Keratinocyte (primary cell): ENCODE results near the gene TFAP2B. TPM values are rescaled to one million over a fixed set of nuclear protein-coding genes. Genes with fewer than 3 reads are reported as not detected.

Experiments
- DNase-seq: peaks from one replicate; pipeline ENCODE4 v3.0.0-alpha.2; 2011; ENCODE audit warnings: low read depth, missing footprints, low spot score
- FAIRE-seq: peaks from 2 replicates; lab custom pipeline; 2011; peaks lifted over from hg19 to GRCh38; lab: Jason Lieb, UNC
- H2AFZ ChIP-seq: 2 replicates; pipeline ENCODE4 v1.6.0; 2012; ENCODE audit warnings: low read length, control low read depth, inconsistent platforms; ENCODE audit not compliant: control insufficient read depth
- H3K27ac ChIP-seq: 2 replicates; pipeline ENCODE4 v1.5.1; 2011; ENCODE audit warnings: low read length; ENCODE audit not compliant: control insufficient read depth, insufficient read depth
- H3K27me3 ChIP-seq: 3 replicates; pipeline ENCODE4 v1.6.0; 2011; ENCODE audit warnings: low read length; ENCODE audit not compliant: control insufficient read depth, insufficient read depth; ENCODE audit errors: extremely low read depth
- H3K36me3 ChIP-seq, 2 experiments: 2 replicates in 1 of 2; 3 replicates in 1 of 2; pipeline ENCODE4 v1.5.1; 2011; ENCODE audit warnings: low read length in 2 of 2, mild to moderate bottlenecking in 1 of 2; ENCODE audit not compliant: control insufficient read depth in 2 of 2, insufficient read depth in 2 of 2; ENCODE audit errors: extremely low read depth in 1 of 2
- H3K4me1 ChIP-seq: 3 replicates; pipeline ENCODE4 v1.5.1; 2011; ENCODE audit warnings: low read length; ENCODE audit not compliant: control insufficient read depth, insufficient read depth; ENCODE audit errors: extremely low read depth
- H3K4me2 ChIP-seq: 3 replicates; pipeline ENCODE4 v1.6.0; 2011; ENCODE audit warnings: low read depth, low read length; ENCODE audit not compliant: control insufficient read depth, insufficient read depth; ENCODE audit errors: extremely low read depth
- H3K4me3 ChIP-seq, 3 experiments: fragments of 200-600 bp in 1 of 3; sonication (generic) in 1 of 3; 2 replicates in 2 of 3; 3 replicates in 1 of 3; pipeline ENCODE4 v1.5.1; 2011 to 2016; ENCODE audit warnings: low read length in 3 of 3, mild to moderate bottlenecking in 3 of 3, control low read depth in 2 of 3, inconsistent platforms in 1 of 3, low read depth in 1 of 3, mixed read lengths in 1 of 3, mixed run types in 1 of 3, moderate library complexity in 1 of 3; ENCODE audit not compliant: control insufficient read depth in 2 of 3, insufficient read depth in 2 of 3; ENCODE audit errors: extremely low read depth in 1 of 3
- H3K79me2 ChIP-seq: 2 replicates; pipeline ENCODE4 v1.6.0; 2012; ENCODE audit warnings: low read length; ENCODE audit not compliant: control insufficient read depth, insufficient read depth
- H3K9ac ChIP-seq: 3 replicates; pipeline ENCODE4 v1.6.0; 2011; ENCODE audit warnings: low read length; ENCODE audit not compliant: control insufficient read depth, insufficient read depth; ENCODE audit errors: extremely low read depth
- H3K9me1 ChIP-seq: 3 replicates; pipeline ENCODE4 v1.6.0; 2011; ENCODE audit warnings: low read length; ENCODE audit not compliant: control insufficient read depth, insufficient read depth; ENCODE audit errors: extremely low read depth
- H3K9me3 ChIP-seq: 2 replicates; pipeline ENCODE4 v1.5.1; 2012; ENCODE audit warnings: low read depth, low read length; ENCODE audit not compliant: control insufficient read depth
- H4K20me1 ChIP-seq: 3 replicates; pipeline ENCODE4 v1.6.0; 2011; ENCODE audit warnings: low read length; ENCODE audit not compliant: control insufficient read depth, insufficient read depth; ENCODE audit errors: extremely low read depth
- EZH2 ChIP-seq: IDR thresholded peaks from one replicate; pipeline ENCODE4 v1.6.1; 2012; ENCODE audit warnings: inconsistent platforms, mild to moderate bottlenecking, low read length, moderate library complexity
- dilution Hi-C: fragments of 300-500 bp; cut with MboI; formaldehyde crosslinking; loops from one replicate; pipeline ENCODE4 v1.7.0; 2020; ENCODE audit warnings: low sequenced_read_pairs; ENCODE audit not compliant: extremely low pct_ligation_motif_present
- polyA plus RNA-seq, 5 experiments: library from polyadenylated mRNA; depleted of rRNA in 3 of 5; stranded (reverse) in 3 of 5; stranded (forward) in 1 of 5; unstranded in 1 of 5; fragments of >200 nt; gene quantifications; 1 replicate in 1 of 5; 2 replicates in 3 of 5; 3 replicates in 1 of 5; pipeline versions ENCODE4 v1.2.1 to v1.2.3, GENCODE V29; 2011 to 2012; ENCODE audit warnings: missing spikeins in 2 of 5, low read depth in 1 of 5, low replicate concordance in 1 of 5
- TF ChIP-seq, protein P1 (sequence below), 3 experiments: IDR thresholded peaks in 1 of 3; conservative IDR thresholded peaks in 1 of 3; optimal IDR thresholded peaks in 1 of 3; 2 replicates in 2 of 3; 3 replicates in 1 of 3; pipeline versions ENCODE3 to v1.5.1; 2011; ENCODE audit warnings: low read length in 3 of 3, mild to moderate bottlenecking in 3 of 3, moderate library complexity in 2 of 3, control low read depth in 1 of 3, inconsistent platforms in 1 of 3; ENCODE audit not compliant: insufficient read depth in 2 of 3; ENCODE audit errors: extremely low read depth in 1 of 3

Gene TFAP2B
- polyA plus RNA-seq, 1 donor (not counting 4 experiments of a cell fraction or from before 2014, with no cell fraction given) = 0.01 TPM

DNA sequence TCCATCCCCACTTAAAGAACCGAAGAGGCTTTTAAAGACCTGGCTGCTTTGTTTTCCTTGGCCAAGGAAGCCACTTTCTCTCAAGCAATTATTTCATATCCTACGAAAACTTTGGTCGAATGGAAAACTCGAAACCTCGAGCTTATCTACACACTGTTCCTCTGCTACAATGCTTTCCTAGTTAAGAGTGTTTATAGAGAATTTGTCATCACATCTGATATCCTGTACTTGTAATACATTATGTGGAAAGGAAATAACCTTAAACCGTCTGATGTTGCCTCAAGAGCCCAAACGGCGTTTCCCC is 28.1 kb downstream of the TFAP2B start:
- TF ChIP-seq, protein P1, sequence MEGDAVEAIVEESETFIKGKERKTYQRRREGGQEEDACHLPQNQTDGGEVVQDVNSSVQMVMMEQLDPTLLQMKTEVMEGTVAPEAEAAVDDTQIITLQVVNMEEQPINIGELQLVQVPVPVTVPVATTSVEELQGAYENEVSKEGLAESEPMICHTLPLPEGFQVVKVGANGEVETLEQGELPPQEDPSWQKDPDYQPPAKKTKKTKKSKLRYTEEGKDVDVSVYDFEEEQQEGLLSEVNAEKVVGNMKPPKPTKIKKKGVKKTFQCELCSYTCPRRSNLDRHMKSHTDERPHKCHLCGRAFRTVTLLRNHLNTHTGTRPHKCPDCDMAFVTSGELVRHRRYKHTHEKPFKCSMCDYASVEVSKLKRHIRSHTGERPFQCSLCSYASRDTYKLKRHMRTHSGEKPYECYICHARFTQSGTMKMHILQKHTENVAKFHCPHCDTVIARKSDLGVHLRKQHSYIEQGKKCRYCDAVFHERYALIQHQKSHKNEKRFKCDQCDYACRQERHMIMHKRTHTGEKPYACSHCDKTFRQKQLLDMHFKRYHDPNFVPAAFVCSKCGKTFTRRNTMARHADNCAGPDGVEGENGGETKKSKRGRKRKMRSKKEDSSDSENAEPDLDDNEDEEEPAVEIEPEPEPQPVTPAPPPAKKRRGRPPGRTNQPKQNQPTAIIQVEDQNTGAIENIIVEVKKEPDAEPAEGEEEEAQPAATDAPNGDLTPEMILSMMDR (optimal IDR thresholded peaks at IDR 0.05 in 1 of 3, IDR thresholded peaks at IDR 0.05 in 1 of 3, conservative IDR thresholded peaks at IDR 0.05 in 1 of 3; ENCODE audit: extremely low read depth in 1 of 3, insufficient read depth in 2 of 3, low read length in 3 of 3) = no peak
- no peak for TF ChIP-seq EZH2
- H3K36me3 ChIP-seq = no peaks in the 10 kb centered on the region
- no peak overlapping the region for H3K4me3 ChIP-seq
- no peaks in the 10 kb centered on the region for H3K9me3 ChIP-seq
- FAIRE-seq (no peak), DNase-seq (no peak)
- H3K27ac ChIP-seq = no peak overlapping the region
- H4K20me1 ChIP-seq = no peaks in the 10 kb centered on the region
- H3K9me1 ChIP-seq = no peaks in the 10 kb centered on the region
- peaks cover 25% of the 10 kb centered on the region for H3K27me3 ChIP-seq
- H3K4me1 ChIP-seq = peaks cover 20% of the 10 kb centered on the region
- dilution Hi-C loops = no loop called here
- no peak overlapping the region for H3K9ac ChIP-seq
- no peaks in the 10 kb centered on the region for H3K79me2 ChIP-seq
- H3K4me2 ChIP-seq = no peak overlapping the region
- H2AFZ ChIP-seq = no peak overlapping the region

DNA sequence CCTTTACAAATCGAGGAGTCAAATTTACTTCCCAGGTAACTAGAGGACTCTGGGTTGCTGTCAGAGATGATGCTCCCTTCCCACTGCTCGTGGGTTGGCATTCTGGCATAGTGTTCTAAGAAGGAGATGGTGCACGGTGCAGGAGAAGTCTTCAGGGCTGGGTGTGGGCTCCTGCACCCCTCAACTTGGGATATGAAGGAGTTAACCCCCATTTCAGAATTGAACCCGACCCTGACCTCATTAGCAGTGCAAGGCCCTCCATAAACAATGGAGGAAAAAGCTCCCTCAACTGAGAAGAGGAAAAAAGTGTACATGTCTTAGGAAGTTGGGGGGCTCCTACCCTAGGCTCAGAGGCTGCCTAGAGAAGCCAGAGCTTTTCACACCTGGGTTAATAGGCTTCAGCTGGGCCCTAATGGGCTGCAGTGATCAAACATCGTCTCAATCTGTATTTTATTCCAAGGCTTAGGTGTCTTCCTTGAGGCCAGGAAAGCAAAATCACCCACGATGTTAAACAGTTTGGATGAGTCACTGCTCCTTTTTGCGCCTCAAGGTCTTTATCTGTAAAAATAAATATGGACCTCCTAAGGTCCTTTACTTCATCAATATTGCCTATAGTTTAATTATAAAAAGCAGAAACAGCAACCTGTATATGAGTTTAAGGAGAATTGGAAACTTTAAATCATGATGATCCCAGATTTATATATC is 29.4 kb downstream of the TFAP2B start:
- Histone ChIP-seq H3K4me2 (no peak overlapping the region), H3K27ac (no peak overlapping the region), H3K79me2 (no peaks in the 10 kb centered on the region), H4K20me1 (no peaks in the 10 kb centered on the region), H2AFZ (no peak overlapping the region), H3K27me3 (peaks cover 21% of the 10 kb centered on the region), H3K9me3 (no peaks in the 10 kb centered on the region), H3K4me1 (peaks cover 15% of the 10 kb centered on the region), H3K9ac (no peak overlapping the region), H3K9me1 (no peaks in the 10 kb centered on the region), H3K36me3 (no peaks in the 10 kb centered on the region), H3K4me3 (no peak overlapping the region)
- dilution Hi-C loops = no loop called here
- DNase-seq = no peak
- no peak for FAIRE-seq
- TF ChIP-seq, protein P1 (optimal IDR thresholded peaks at IDR 0.05 in 1 of 3, IDR thresholded peaks at IDR 0.05 in 1 of 3, conservative IDR thresholded peaks at IDR 0.05 in 1 of 3; ENCODE audit: extremely low read depth in 1 of 3, insufficient read depth in 2 of 3, low read length in 3 of 3) = no peak
- TF ChIP-seq EZH2 = no peak
